Gastroesophageal sphincter (tissue), 4 donors: Measurements from ENCODE around the gene LHB. TPM values are rescaled to one million over a fixed set of nuclear protein-coding genes. Genes with fewer than 3 reads are reported as not detected.

ENCODE experiments used
- ATAC-seq: fragments of 150-250 bp; one replicate; pipeline ENCODE4 v1.9.1; 2016; ENCODE audit warnings: mild to moderate bottlenecking, moderate library complexity
- H3K27ac ChIP-seq, 4 donors: fragments of 200-600 bp; sonication (generic) in 3 of 4; 1 replicate in 3 of 4; 2 replicates in 1 of 4; pipeline ENCODE4 v1.5.1; 2016 to 2019
- H3K27me3 ChIP-seq: fragments of 200-600 bp; sonication (generic); one replicate; pipeline ENCODE4 v1.5.1; 2019
- H3K36me3 ChIP-seq, 2 donors: fragments of 200-600 bp; sonication (generic); one replicate each; pipeline ENCODE4 v1.5.1; 2019; ENCODE audit warnings: control low read depth in 1 of 2
- H3K4me1 ChIP-seq, 3 donors: fragments of 200-600 bp; sonication (generic); 1 replicate in 2 of 3; 2 replicates in 1 of 3; pipeline ENCODE4 v1.5.1; 2016 to 2019; ENCODE audit warnings: control low read depth in 2 of 3
- H3K4me3 ChIP-seq, 2 donors: fragments of 200-600 bp; sonication (generic); one replicate each; pipeline ENCODE4 v1.5.1; 2019; ENCODE audit warnings: mild to moderate bottlenecking in 1 of 2, moderate library complexity in 1 of 2
- H3K9me3 ChIP-seq, 3 donors: fragments of 200-600 bp; sonication (generic); one replicate each; pipeline ENCODE4 v1.5.1; 2017 to 2019; ENCODE audit warnings: control low read depth in 2 of 3
- CTCF ChIP-seq, 4 experiments: fragments of 200-600 bp in 2 of 4; fragments of 450-650 bp in 2 of 4; sonication (generic) in 1 of 4; IDR thresholded peaks; one replicate each; pipeline ENCODE4 v1.5.1; 2017 to 2019; ENCODE audit warnings: antibody characterized with exemption in 4 of 4, mild to moderate bottlenecking in 2 of 4, moderate library complexity in 2 of 4
- EP300 ChIP-seq: sonication (generic); formaldehyde crosslinking; IDR thresholded peaks from one replicate; pipeline ENCODE4 v1.6.1; 2017; ENCODE audit warnings: antibody characterized with exemption, mild to moderate bottlenecking
- POLR2A ChIP-seq, 2 donors: fragments of 450-650 bp; IDR thresholded peaks; one replicate each; pipeline ENCODE4 v1.6.1; 2017; ENCODE audit warnings: antibody characterized with exemption in 2 of 2, mild to moderate bottlenecking in 2 of 2, moderate library complexity in 1 of 2
- POLR2AphosphoS5 ChIP-seq: sonication (generic); formaldehyde crosslinking; IDR thresholded peaks from one replicate; pipeline ENCODE4 v1.6.1; 2017; ENCODE audit warnings: antibody characterized with exemption
- WGBS, 2 donors: methylation state at CpG; one replicate each; pipeline ENCODE4 v1.1.5; 2018; ENCODE audit warnings: low coverage in 1 of 2; 5-methylcytosine and 5-hydroxymethylcytosine counted together
- small RNA-seq, 4 donors: library from RNA; depleted of rRNA; stranded (forward); fragments of <200 nt; gene quantifications; one replicate each; pipeline ENCODE3, GENCODE V24; 2016
- total RNA-seq, 4 donors: library from RNA; depleted of rRNA; stranded (reverse); fragments of >200 nt; gene quantifications; one replicate each; pipeline ENCODE4 v1.1.0, GENCODE V29; 2016

The LHB gene
- total RNA-seq, 4 donors from 2014 or later: not detected

- ATAC-seq: no peak
- Histone ChIP-seq H3K36me3 (peaks cover 0 to 52% of the 10 kb centered on the region in 2 donors), H3K27ac (peak overlapping the region; percentile 75 to 95 (median 93)), H3K4me1 (peaks cover 0 to 69% (median 31%) of the 10 kb centered on the region in 3 donors), H3K27me3 (no peaks in the 10 kb centered on the region), H3K9me3 (no peaks in the 10 kb centered on the region), H3K4me3 (peak overlapping the region; percentile 50 to 88)
- no peak for TF ChIP-seq CTCF (IDR thresholded peaks at IDR 0.05)
- TF ChIP-seq POLR2A (IDR thresholded peaks at IDR 0.05): no peak
- no peak for TF ChIP-seq EP300
- no peak for TF ChIP-seq POLR2AphosphoS5
- WGBS, 2 donors: 85 to 100% methylated on average over 1 to 6 of the region's 10 CpGs
These were observed 50.1 kb downstream of the LHB start for GRCh38 chr19:48966541-48967345.

Small RNA genes within 50 kb of the gene (small RNA-seq; reads per million reads assigned to genes)
- 0 reads per million in 4 donors for gene MIR6798

Other genes starting within 250 kb of the LHB start
- 10 to 100 TPM; 46.6 to 77.8 (median 57.8) TPM for gene BCAT2, start 206.1 kb downstream of the LHB start, total RNA-seq
- 10 to 100 TPM in 2 of 4 donors, 1 to 10 TPM in 2; 5.3 to 12.5 (median 8.2) TPM for gene HSD17B14, start 180.6 kb downstream of the LHB start, total RNA-seq
- 10 to 100 TPM; 11.4 to 29.2 (median 18.1) TPM for gene PLEKHA4, start 148.5 kb downstream of the LHB start, total RNA-seq
- 10 to 100 TPM; 53.9 to 70.0 (median 60.9) TPM for gene PPP1R15A, start 144.7 kb downstream of the LHB start, total RNA-seq
- 1 to 10 TPM in 1 of 4 donors, not detected in 3; 2.0 TPM for gene TULP2, start 118.3 kb downstream of the LHB start, total RNA-seq
- gene NUCB1, start 116.8 kb downstream of the LHB start, total RNA-seq: 100 to 1,000 TPM; 188 to 326 (median 279) TPM
- under 1 TPM in 1 of 4 donors, not detected in 3; 0.81 TPM for gene DHDH, start 83.4 kb downstream of the LHB start, total RNA-seq
- gene BAX, start 62.2 kb downstream of the LHB start, total RNA-seq: 10 to 100 TPM; 31.5 to 40.8 (median 34.8) TPM
- gene FTL, start 51.8 kb downstream of the LHB start, total RNA-seq: 1,000 to 10,000 TPM; 2,478 to 4,094 (median 2,824) TPM
- 10 to 100 TPM; 22.1 to 44.4 (median 38.5) TPM for gene GYS1, start 23.8 kb downstream of the LHB start, total RNA-seq
- 10 to 100 TPM; 69.4 to 96.5 (median 84.2) TPM for gene RUVBL2, start 23.2 kb downstream of the LHB start, total RNA-seq
- not detected for gene CGB3, start 7.2 kb upstream of the LHB start, total RNA-seq
- not detected for gene CGB2, start 14.8 kb upstream of the LHB start, total RNA-seq
- not detected for gene CGB1, start 19.8 kb upstream of the LHB start, total RNA-seq
- not detected for gene CGB5, start 26.8 kb upstream of the LHB start, total RNA-seq
- not detected for gene CGB8, start 32.0 kb upstream of the LHB start, total RNA-seq
- not detected for gene CGB7, start 40.7 kb upstream of the LHB start, total RNA-seq
- under 1 TPM in 1 of 4 donors, not detected in 3; 0.37 TPM for gene NTF4, start 47.7 kb upstream of the LHB start, total RNA-seq
- not detected for gene KCNA7, start 55.6 kb upstream of the LHB start, total RNA-seq
- gene SNRNP70, start 68.4 kb upstream of the LHB start, total RNA-seq: 100 to 1,000 TPM in 3 of 4 donors, 10 to 100 TPM in 1; 77.4 to 323 (median 192) TPM
- 10 to 100 TPM in 3 of 4 donors, 1 to 10 TPM in 1; 6.5 to 19.8 (median 13.2) TPM for gene LIN7B, start 97.3 kb upstream of the LHB start, total RNA-seq
- gene C19orf73, start 102.1 kb upstream of the LHB start, total RNA-seq: 1 to 10 TPM in 1 of 4 donors, not detected in 3; 1.8 TPM
- 1 to 10 TPM; 3.6 to 7.6 (median 5.0) TPM for gene PPFIA3, start 102.5 kb upstream of the LHB start, total RNA-seq
- 1 to 10 TPM; 1.1 to 3.9 (median 1.8) TPM for gene HRC, start 138.3 kb upstream of the LHB start, total RNA-seq
- 10 to 100 TPM; 16.3 to 38.5 (median 17.3) TPM for gene TRPM4, start 140.7 kb upstream of the LHB start, total RNA-seq